HTERT RPE-1 (cell line): Measurements from ENCODE around the gene GRB7.
"Not testable (repeated sequence)": the region's sequence is repeated elsewhere in the genome, so short reads cannot be mapped to it uniquely, and the experiment has no call there.

Experiments
- in situ Hi-C: fragments of 300-500 bp; cut with MboI; formaldehyde crosslinking; loops from 4 replicates; pipeline ENCODE4 v1.14.3; 2020; ENCODE audit warnings: low sequenced_read_pairs

GRB7 gene

GRCh38 chr17:39737760-39738567, at the start of gene GRB7:
Gene GRB7 (plus strand): TSS chr17:39737938. CDS start chr17:39742302, 4,364 bp downstream.
- in situ Hi-C loops = no loop called here

DNA sequence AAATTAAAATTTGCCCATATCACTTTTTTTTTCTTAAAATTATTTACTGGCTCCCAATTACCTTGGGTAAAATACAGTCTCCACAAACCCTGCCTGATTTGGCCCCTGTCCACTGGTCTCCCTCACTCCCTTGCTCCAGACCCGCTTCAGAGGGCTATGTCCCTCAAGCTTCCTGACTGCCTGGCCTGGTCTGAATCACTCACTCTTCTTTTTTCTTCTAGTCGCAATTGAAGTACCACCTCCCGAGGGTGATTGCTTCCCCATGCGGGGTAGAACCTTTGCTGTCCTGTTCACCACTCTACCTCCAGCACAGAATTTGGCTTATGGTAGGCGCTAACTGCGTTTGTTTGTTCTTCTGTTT, 49.3 kb upstream of the GRB7 start:
- in situ Hi-C loops = no loop called here

DNA sequence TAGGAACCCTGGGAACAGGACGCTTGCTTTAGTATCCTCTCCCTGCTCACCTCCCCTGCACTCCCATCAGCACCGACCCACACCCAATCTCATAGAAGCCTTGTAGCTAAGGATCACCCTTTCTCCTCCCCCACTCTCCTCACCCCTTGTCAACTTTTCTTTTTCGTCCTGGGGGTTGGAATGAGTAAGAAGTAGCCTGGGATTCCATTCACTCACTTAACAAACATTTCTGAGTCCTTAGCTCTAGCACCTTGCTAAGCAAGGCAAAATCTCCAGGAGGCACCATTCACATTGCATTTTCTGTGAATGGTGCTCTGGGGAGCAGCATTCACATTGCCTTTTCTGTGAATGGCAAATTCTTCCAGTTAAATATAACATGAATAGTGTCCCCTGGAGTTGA, 48.8 kb upstream of the GRB7 start:
- in situ Hi-C loops = no loop called here

DNA sequence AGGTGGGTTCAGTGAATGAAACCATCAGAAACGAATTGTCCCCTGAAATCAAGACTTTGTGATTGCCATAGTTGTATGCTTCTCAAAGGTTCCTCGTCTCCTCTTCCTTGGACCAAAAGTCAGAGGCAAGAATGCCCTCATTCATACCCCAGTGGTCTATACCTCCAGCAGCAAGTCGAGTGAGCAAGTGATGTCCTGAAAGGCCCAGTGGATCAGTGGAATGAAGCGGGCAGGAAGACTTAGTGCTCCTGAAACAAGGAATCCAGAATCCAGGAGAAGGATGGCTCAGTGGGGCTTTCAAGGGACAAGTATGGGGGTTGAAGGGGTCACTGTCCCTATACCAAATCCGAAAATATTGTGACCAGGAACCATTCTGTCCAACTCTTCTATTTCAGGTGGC, 43.1 kb upstream of the GRB7 start:
- in situ Hi-C loops = no loop called here

- in situ Hi-C loops = no loop called here
Measured at GRCh38 chr17:39695089-39695474, 42.7 kb upstream of the GRB7 start.

DNA sequence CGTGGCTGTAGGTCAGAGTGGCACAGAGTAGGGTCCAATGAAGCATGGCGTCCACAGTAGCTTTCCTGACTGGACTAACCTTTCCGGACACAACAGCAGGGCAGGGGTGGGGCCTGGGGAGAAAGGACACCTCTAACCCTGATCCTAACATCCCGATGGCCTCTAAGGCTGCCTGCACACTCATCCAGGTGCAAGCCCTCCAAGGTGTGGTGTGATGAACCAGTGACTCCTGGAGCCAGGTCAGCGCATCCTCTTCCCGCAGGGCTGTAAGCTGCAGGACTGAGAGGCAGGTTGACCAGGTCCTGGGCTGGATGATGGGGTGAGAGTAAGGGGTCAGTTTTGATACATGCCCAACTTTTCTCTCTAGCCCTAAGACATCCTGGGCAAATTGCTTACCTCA, 41.0 kb upstream of the GRB7 start:
- in situ Hi-C loops = no loop called here

DNA sequence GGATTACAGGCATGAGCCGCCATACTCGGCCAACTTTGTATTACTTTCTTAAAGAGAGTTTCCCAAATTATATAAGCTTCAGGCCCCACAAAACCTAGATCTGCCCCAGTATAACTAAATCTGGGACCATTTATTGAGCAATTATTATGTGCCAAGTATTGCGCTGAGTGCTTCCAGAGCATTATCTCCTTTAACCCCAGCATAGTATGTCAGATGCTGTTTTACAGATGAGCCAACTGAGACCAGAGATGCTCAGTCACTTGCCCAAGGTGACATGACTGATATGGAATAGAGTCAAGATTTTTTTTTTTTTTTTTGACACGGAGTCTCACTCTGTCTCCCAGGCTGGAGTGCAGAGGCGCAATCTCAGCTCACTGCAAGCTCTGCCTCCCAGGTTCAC, 39.8 kb upstream of the GRB7 start:
- in situ Hi-C loops = no loop called here

DNA sequence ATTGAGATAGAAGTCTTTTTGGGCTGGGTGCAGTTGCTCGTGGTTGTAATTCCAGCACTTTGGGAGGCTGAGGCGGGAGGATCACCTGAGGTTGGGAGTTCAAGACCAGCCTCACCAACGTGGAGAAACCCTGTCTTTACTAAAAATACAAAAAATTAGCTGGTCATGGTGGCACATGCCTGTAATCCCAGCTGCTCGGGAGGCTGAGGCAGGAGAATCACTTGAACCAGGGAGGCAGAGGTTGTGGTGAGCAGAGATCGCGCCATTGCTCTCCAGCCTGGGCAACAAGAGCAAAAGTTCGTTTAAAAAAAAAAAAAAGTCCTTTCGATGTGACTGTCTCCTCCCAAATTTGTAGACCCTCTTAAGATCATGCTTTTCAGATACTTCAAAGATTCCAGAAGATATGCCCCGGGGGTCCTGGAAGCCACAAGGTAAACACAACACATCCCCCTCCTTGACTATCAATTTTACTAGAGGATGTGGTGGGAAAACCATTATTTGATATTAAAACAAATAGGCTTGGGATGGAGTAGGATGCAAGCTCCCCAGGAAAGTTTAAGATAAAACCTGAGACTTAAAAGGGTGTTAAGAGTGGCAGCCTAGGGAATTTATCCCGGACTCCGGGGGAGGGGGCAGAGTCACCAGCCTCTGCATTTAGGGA, 38.5 kb upstream of the GRB7 start:
- in situ Hi-C loops = not testable (repeated sequence)

- in situ Hi-C loops = no loop called here
Measured at GRCh38 chr17:39699818-39700147, 38.0 kb upstream of the GRB7 start, which contains the start of gene ERBB2. Gene ERBB2 (plus strand): TSS chr17:39700064. CDS start chr17:39700239, 175 bp downstream.

DNA sequence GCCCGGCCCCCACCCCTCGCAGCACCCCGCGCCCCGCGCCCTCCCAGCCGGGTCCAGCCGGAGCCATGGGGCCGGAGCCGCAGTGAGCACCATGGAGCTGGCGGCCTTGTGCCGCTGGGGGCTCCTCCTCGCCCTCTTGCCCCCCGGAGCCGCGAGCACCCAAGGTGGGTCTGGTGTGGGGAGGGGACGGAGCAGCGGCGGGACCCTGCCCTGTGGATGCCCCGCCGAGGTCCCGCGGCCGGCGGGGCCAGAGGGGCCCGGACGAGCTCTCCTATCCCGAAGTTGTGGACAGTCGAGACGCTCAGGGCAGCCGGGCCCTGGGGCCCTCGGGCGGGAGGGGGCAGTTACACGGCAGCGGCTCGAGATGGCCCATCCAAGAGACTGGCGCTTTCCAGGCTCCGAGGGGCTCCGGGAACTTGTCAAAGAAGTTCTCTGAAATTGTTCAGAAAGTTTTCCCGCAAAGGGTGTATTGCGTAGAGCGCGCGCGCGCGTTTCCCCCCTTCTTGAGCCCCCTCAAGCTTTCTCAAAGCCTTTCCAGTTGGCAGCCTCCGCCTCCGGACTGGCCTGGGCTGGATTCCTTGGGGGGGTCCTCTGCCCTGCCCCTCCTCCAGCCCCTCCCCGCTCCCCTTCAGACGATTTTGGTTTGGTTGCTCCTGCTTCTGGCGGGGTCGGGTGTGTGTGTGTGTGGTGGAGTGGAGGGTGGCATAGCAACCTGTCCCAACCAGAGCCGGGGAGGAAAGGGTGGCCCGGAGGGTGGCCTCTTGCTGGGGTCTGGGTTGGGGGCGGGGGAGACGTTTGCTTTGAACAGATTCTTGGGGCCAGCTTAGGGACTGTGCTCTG, 37.4 kb upstream of the GRB7 start:
- in situ Hi-C loops = no loop called here

DNA sequence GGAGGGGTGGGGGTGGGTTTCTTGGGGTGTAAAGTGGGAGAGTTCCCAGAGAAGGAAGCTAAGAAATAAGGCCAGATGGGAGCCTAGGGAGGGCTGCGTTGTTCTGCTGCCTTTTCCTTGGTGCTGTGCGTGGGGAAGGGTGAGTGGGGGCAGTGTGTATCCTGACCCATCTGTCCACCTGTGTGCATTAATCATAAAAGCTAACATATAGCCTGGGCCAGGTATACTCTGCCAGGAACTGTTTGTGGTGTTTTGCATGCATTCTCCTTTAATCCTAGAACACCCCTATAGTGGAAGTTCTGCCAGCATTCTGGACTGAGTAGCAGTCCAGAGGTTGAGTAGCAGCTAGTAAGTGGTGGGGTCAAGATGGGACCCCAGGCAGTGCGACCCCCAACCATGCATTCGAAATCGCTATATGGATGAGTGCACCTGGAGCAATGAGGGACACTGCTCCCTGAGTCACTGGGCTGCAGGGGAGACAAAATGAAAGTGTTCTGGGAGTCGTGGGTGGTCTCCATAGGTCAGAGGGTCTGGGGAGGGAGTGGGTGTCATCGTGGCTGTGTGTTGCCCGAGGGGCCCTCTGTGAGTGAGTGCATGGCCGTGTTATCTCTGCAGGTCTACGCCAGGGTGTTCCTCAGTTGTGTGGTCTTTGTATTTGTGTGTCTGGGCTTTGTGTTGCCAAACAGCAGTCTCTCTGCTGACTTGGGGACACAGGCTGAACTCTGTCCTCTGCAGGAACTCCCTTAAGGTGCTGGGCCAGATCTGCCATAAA, 36.5 kb upstream of the GRB7 start:
- in situ Hi-C loops = no loop called here

GRCh38 chr17:39701784-39702422, 35.8 kb upstream of the GRB7 start:
- in situ Hi-C loops = no loop called here

DNA sequence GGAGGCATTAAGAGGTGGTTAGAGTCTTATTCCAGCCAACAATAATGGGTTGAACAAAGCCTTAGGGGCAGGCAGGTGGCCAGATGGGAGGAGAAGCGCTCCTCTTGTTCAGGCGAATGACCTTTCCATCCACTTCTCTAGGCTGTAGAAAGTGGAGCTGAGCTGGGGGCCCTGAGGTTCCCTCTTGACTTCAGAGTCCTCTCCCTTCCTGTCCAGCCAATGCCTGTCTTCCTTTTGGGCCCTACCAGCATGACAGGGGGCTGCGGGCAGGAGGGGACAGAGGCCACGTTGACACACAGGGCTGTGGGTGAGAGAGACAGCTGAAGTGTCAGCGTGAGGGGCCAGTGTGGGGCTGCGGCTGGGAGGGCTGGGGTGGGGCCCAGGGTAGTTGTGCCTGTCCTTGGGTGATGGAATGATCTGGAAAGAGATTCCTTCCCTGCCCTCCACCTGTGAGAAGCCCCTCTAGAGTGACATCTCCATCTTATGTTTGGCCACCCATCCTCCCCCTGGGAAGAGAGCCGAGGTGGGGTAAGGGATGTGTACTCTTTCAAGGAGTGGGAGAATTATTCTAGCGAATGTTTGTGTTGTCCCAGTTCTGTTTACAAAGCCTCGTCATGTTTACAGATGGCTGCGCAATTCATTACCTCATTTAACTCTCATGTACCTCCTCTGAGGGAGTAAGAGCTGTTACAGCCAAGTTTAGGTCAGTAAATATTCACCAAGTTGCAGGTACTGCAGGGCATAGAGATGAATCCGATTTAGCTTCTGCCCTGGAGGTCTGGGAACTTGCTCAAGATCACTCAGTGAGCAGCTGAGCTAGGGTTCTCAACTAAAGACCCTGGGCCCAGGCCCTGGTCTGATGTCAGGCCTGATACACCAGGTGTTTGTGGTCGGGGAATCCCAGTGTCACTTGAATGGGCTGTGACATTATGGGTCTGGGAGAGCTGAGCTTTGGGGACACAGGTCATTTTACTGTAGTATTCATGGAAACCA, 34.5 kb upstream of the GRB7 start:
- in situ Hi-C loops = no loop called here

- in situ Hi-C loops = no loop called here
Measured at GRCh38 chr17:39703913-39704312, 33.8 kb upstream of the GRB7 start.

DNA sequence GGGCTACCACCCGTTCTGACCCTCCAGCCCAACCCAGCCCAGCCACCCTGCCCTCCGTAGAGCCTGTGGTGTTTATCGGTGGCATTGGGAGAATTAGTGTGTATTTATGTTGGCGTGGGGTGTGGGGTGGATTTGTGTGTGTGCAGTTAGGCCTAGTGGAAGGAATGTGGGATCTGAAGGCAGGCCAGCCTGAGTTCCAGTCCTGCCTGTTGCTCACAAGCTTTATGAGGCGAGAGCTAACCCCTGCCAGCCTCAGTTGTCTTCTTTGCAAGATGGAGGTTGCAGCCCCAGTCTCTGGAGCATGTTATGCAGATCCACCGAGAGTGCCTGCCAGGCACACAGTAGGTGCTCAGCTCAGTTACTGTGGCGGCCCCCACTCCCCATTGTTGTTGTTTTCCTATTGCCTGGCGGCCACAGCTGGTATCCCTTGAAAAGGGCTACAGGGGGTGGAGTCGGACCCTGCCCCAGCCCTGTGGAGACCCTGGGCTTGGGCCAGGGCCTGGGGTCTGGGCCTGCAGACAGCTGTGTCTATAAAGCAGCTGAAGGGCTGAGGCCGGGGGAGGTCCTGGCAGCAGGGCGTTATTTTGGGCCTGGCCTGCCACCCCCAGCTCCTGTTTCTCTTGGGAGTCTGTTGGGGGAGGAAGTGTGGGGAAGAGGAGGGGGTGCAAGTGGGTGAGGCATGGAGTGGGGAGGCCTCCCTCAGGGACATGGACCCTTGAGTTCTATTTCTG, 32.8 kb upstream of the GRB7 start:
- in situ Hi-C loops = no loop called here

GRCh38 chr17:39705786-39706348, 31.9 kb upstream of the GRB7 start:
- in situ Hi-C loops = no loop called here

GRCh38 chr17:39706383-39706782, 31.4 kb upstream of the GRB7 start:
- in situ Hi-C loops = no loop called here

DNA sequence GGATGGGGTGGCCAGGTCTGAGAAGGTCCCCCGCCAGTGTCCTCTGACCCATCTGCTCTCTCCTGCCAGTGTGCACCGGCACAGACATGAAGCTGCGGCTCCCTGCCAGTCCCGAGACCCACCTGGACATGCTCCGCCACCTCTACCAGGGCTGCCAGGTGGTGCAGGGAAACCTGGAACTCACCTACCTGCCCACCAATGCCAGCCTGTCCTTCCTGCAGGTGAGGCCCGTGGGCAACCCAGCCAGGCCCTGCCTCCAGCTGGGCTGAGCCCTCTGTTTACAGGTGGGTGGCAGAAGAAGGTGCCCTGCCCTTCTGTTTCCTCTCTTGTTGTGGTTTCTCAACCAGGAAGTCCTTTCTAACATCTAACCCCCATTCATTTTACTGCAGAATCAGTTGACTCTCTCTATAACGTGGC, 30.8 kb upstream of the GRB7 start:
- in situ Hi-C loops = no loop called here
